22Rv1 (cell line): ENCODE measurements around the gene CEP85.

ENCODE experiments used
- CTCF ChIP-seq: fragments of 450-650 bp; IDR thresholded peaks from 2 replicates; pipeline ENCODE4 v1.5.1; 2017; ENCODE audit warnings: mild to moderate bottlenecking
- ZFX ChIP-seq: fragments of 450-650 bp; IDR thresholded peaks from 2 replicates; pipeline ENCODE4 v1.6.1; 2017; ENCODE audit warnings: antibody characterized with exemption, borderline replicate concordance

DNA sequence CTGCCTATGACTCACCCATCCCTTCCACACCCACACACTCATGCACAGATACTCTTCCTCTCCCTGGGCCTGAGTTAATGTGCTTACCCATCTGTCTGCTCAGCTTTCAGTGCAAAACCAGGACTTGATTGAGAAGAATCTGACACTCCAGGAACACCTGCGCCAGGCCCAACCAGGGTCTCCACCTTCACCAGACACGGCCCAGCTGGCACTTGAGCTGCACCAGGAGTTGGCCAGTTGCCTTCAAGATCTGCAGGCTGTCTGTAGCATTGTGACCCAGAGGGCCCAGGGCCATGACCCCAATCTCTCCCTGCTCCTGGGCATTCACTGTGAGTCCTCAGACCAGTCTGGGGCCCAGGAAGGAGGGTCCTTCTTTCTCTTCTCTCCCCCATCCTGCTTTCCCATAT is 42.4 kb downstream of the CEP85 start:
- TF ChIP-seq CTCF (no peak), ZFX (no peak)
